ENCODE measurements around the gene MLIP. TPM values are rescaled to one million over a fixed set of nuclear protein-coding genes. Genes with fewer than 3 reads are reported as not detected.

Gene MLIP
- total RNA-seq, 2 experiments from 2014 or later: not detected

DNA sequence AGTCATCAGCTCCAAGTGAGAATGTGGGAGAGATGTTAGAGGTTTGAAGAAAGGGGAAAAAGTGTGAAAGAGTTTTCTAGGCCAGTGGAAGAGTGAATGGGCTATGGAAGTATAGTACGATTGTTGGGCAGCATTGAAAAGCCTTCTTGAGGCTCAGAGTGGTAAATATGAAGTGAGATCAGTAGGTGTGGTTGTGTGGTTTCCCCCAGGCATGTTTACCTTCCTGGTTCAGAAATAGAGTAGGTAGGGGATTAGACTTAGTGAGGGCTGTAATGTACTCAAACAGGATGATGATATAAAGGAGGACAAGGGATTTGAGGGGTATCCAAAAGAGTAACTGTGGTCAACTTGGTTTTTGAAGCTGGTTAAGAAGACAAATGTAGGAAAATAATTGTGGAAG, 3.7 kb downstream of the MLIP start:
- CTCF ChIA-PET (ENCODE audit: unreplicated experiment): no interaction called here
- POLR2A ChIA-PET: no interaction called here
- no peak for DNase-seq (ENCODE audit: low spot score)
- H2AFZ ChIP-seq (ENCODE audit: low read length): no peak overlapping the region
- no peak overlapping the region for H3K4me2 ChIP-seq (ENCODE audit: low read length)
- intact Hi-C loops (cut with micrococcal nuclease; ENCODE audit: unreplicated experiment): no loop called here
- no peak overlapping the region for H3K27ac ChIP-seq (ENCODE audit: low read depth, low read length, poor library complexity, severe bottlenecking)
- no peaks in the 10 kb centered on the region for H3K36me3 ChIP-seq (ENCODE audit: insufficient read depth, low read length)
- no peaks in the 10 kb centered on the region for H4K20me1 ChIP-seq (ENCODE audit: insufficient read depth, low read length)
- H3K9me2 ChIP-seq (ENCODE audit: insufficient read depth, low read length): no peaks in the 10 kb centered on the region
- no peak overlapping the region for H3K4me3 ChIP-seq (ENCODE audit: low read depth, low read length, poor library complexity, severe bottlenecking)
- H3K9me3 ChIP-seq (ENCODE audit: low read length): no peaks in the 10 kb centered on the region
- no peaks in the 10 kb centered on the region for H3K4me1 ChIP-seq (ENCODE audit: insufficient read depth, low read length, poor library complexity, severe bottlenecking)
- no peaks in the 10 kb centered on the region for H3K79me2 ChIP-seq (ENCODE audit: insufficient read depth, low read depth, low read length)
- TF ChIP-seq CTCF (conservative IDR thresholded peaks at IDR 0.05; ENCODE audit: low read length) (no peak), EZH2phosphoT487 (IDR thresholded peaks at IDR 0.05; ENCODE audit: borderline replicate concordance, low read depth, low read length) (no peak)
- BruUV-seq (replicated peaks): no TSS peak

DNA sequence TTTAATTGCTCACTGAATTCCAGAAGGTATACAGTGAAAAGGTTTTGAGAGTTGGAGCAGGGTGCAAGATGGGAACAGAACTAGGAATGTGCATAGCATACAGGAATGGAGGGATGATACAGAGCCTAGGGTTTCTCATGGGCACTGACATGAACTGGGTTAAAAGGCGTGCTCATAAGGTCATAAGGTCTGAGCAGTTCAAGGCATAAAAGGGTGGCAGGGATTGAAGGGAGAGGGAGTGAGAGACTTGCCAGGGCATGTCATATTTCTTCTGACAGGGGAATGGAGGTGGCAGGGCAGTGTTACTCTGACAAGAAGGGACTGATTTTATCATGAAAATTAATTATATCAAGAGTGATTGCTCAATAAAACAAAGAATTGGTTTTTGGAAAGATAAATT, 4.7 kb downstream of the MLIP start:
- DNase-seq (ENCODE audit: low spot score): no peak
- ChIA-PET CTCF (ENCODE audit: unreplicated experiment) (no interaction called here), POLR2A (no interaction called here)
- intact Hi-C loops (cut with micrococcal nuclease; ENCODE audit: unreplicated experiment): no loop called here
- H2AFZ ChIP-seq (ENCODE audit: low read length): no peak overlapping the region
- no peak overlapping the region for H3K27ac ChIP-seq (ENCODE audit: low read depth, low read length, poor library complexity, severe bottlenecking)
- no peaks in the 10 kb centered on the region for H3K36me3 ChIP-seq (ENCODE audit: insufficient read depth, low read length)
- no peaks in the 10 kb centered on the region for H4K20me1 ChIP-seq (ENCODE audit: insufficient read depth, low read length)
- H3K79me2 ChIP-seq (ENCODE audit: insufficient read depth, low read depth, low read length): no peaks in the 10 kb centered on the region
- H3K9me2 ChIP-seq (ENCODE audit: insufficient read depth, low read length): no peaks in the 10 kb centered on the region
- H3K4me2 ChIP-seq (ENCODE audit: low read length): no peak overlapping the region
- H3K4me1 ChIP-seq (ENCODE audit: insufficient read depth, low read length, poor library complexity, severe bottlenecking): no peaks in the 10 kb centered on the region
- BruUV-seq (replicated peaks): no TSS peak
- H3K4me3 ChIP-seq (ENCODE audit: low read depth, low read length, poor library complexity, severe bottlenecking): no peak overlapping the region
- no peaks in the 10 kb centered on the region for H3K9me3 ChIP-seq (ENCODE audit: low read length)
- no peak for TF ChIP-seq CTCF (conservative IDR thresholded peaks at IDR 0.05; ENCODE audit: low read length)
- TF ChIP-seq EZH2phosphoT487 (IDR thresholded peaks at IDR 0.05; ENCODE audit: borderline replicate concordance, low read depth, low read length): no peak

GRCh38 chr6:54118117-54118516, 6.9 kb downstream of the MLIP start:
- Histone ChIP-seq H3K27ac (ENCODE audit: low read depth, low read length, poor library complexity, severe bottlenecking) (no peak overlapping the region), H2AFZ (ENCODE audit: low read length) (no peak overlapping the region), H4K20me1 (ENCODE audit: insufficient read depth, low read length) (no peaks in the 10 kb centered on the region), H3K36me3 (ENCODE audit: insufficient read depth, low read length) (no peaks in the 10 kb centered on the region), H3K79me2 (ENCODE audit: insufficient read depth, low read depth, low read length) (no peaks in the 10 kb centered on the region), H3K9me2 (ENCODE audit: insufficient read depth, low read length) (no peaks in the 10 kb centered on the region), H3K9me3 (ENCODE audit: low read length) (no peaks in the 10 kb centered on the region), H3K4me2 (ENCODE audit: low read length) (no peak overlapping the region), H3K4me1 (ENCODE audit: insufficient read depth, low read length, poor library complexity, severe bottlenecking) (no peaks in the 10 kb centered on the region), H3K4me3 (ENCODE audit: low read depth, low read length, poor library complexity, severe bottlenecking) (no peak overlapping the region)
- no peak for DNase-seq (ENCODE audit: low spot score)
- no TSS peak for BruUV-seq (replicated peaks)
- ChIA-PET POLR2A (interaction anchor here (0.6 kb wide), 1 partner anchor 255 kb away, joined by 3 read pairs; no protein-coding TSS in a partner anchor), CTCF (ENCODE audit: unreplicated experiment) (no interaction called here)
- TF ChIP-seq EZH2phosphoT487 (IDR thresholded peaks at IDR 0.05; ENCODE audit: borderline replicate concordance, low read depth, low read length) (no peak), CTCF (conservative IDR thresholded peaks at IDR 0.05; ENCODE audit: low read length) (no peak)
- intact Hi-C loops (cut with micrococcal nuclease; ENCODE audit: unreplicated experiment): no loop called here
